Panc1 (cell line): ENCODE measurements around the gene TIMM22. TPM values are rescaled to one million over a fixed set of nuclear protein-coding genes. Genes with fewer than 3 reads are reported as not detected.
A peak's percentile ranks its signal among the peaks of the same experiment; 100 is the strongest.

ENCODE experiments used
- ATAC-seq: fragments of 200-7000 bp; cut with Tn5 transposase; 2 replicates; pipeline ENCODE4 v1.9.1; 2020; ENCODE audit warnings: mild to moderate bottlenecking, moderate library complexity
- BruUV-seq: library from RNA; stranded (reverse); fragments of 400-500 nt; replicated peaks from 2 replicates; lab custom pipeline; 2021; lab: Mats Ljungman, UMichigan
- CTCF ChIA-PET: fragments of 300-600 bp; sonication (Branson Sonifier 250); formaldehyde crosslinking; loops from one replicate; lab custom pipeline; 2022; ENCODE audit warnings: antibody characterized with exemption; lab: Charles Lee
- POLR2A ChIA-PET: fragments of 300-600 bp; sonication (Branson Sonifier 250); formaldehyde crosslinking; loops from one replicate; lab custom pipeline; 2022; ENCODE audit warnings: antibody characterized with exemption; lab: Charles Lee
- DNase-seq: peaks from one replicate; pipeline ENCODE4 v3.0.0-alpha.2; 2010; ENCODE audit warnings: low read depth, low spot score
- H3K27ac ChIP-seq: 2 replicates; pipeline ENCODE4 v1.5.1; 2011; ENCODE audit warnings: mild to moderate bottlenecking, low read length, inconsistent platforms
- H3K27me3 ChIP-seq: fragments of 200-500 bp; sonication (Bioruptor generic); 2 replicates; pipeline ENCODE4 v1.6.0; 2014; ENCODE audit warnings: low read length, inconsistent platforms; ENCODE audit not compliant: control insufficient read depth, insufficient read depth
- H3K36me3 ChIP-seq: fragments of 200-500 bp; sonication (Bioruptor generic); 2 replicates; pipeline ENCODE4 v1.5.1; 2014; ENCODE audit warnings: inconsistent platforms, mild to moderate bottlenecking, low read length, moderate library complexity; ENCODE audit not compliant: control insufficient read depth, insufficient read depth
- H3K4me1 ChIP-seq: 2 replicates; pipeline ENCODE4 v1.5.1; 2011; ENCODE audit warnings: inconsistent platforms, mild to moderate bottlenecking, low read length, moderate library complexity; ENCODE audit not compliant: control insufficient read depth, insufficient read depth
- H3K4me3 ChIP-seq, 2 experiments: 2 replicates each; pipeline ENCODE4 v1.5.1; 2011 to 2012; ENCODE audit warnings: low read depth in 2 of 2, low read length in 2 of 2, mild to moderate bottlenecking in 2 of 2, inconsistent platforms in 1 of 2, moderate library complexity in 1 of 2
- H3K9me3 ChIP-seq: fragments of 200-500 bp; sonication (Bioruptor generic); 2 replicates; pipeline ENCODE4 v1.5.1; 2014; ENCODE audit warnings: low read depth, mild to moderate bottlenecking, inconsistent platforms, low read length, moderate library complexity; ENCODE audit not compliant: control insufficient read depth, insufficient read depth
- CTCF ChIP-seq: fragments of 450-650 bp; IDR thresholded peaks from 2 replicates; pipeline ENCODE4 v1.5.1; 2017; ENCODE audit warnings: mild to moderate bottlenecking
- POLR2AphosphoS5 ChIP-seq: IDR thresholded peaks from 2 replicates; pipeline ENCODE4 v1.6.1; 2012; ENCODE audit warnings: mild to moderate bottlenecking, low read depth, low read length, moderate library complexity
- REST ChIP-seq, 2 experiments: IDR thresholded peaks; 2 replicates each; pipeline ENCODE4 v1.6.1; 2011 to 2012; ENCODE audit warnings: low read depth in 2 of 2, control low read depth in 1 of 2, low read length in 1 of 2, mild to moderate bottlenecking in 1 of 2, moderate library complexity in 1 of 2; ENCODE audit not compliant: insufficient read depth in 1 of 2
- SIN3A ChIP-seq: IDR thresholded peaks from 2 replicates; pipeline ENCODE4 v1.6.1; 2012; ENCODE audit warnings: low read depth, mild to moderate bottlenecking, low read length, moderate library complexity, borderline replicate concordance; ENCODE audit not compliant: insufficient read depth
- TCF7L2 ChIP-seq: IDR thresholded peaks from 2 replicates; pipeline ENCODE4 v1.6.1; 2011; ENCODE audit warnings: mild to moderate bottlenecking, low read depth, low read length, inconsistent platforms
- in situ Hi-C: cut with HindIII; loops from 2 replicates; pipeline ENCODE4 v1.10.0; 2016; ENCODE audit warnings: low sequenced_read_pairs, low pct_unique_long_range_greater_than_20kb
- intact Hi-C: fragments of 100-400 bp; cut with micrococcal nuclease; formaldehyde crosslinking; loops from one replicate; pipeline ENCODE4 v1.10.0; 2022; ENCODE audit not compliant: unreplicated experiment
- total RNA-seq: library from RNA; stranded (reverse); gene quantifications from one replicate; pipeline ENCODE4 v1.2.1, GENCODE V29; 2021; ENCODE audit not compliant: unreplicated experiment

The TIMM22 gene
- total RNA-seq, 1 experiment from 2014 or later: 10.2 TPM

- ChIA-PET CTCF (no interaction called here), POLR2A (interaction anchor here (0.7 kb wide), 1 partner anchor 283 kb away, joined by 6 read pairs; no protein-coding TSS in a partner anchor)
- ATAC-seq (no peak), DNase-seq (no peak)
- Histone ChIP-seq H3K9me3 (no peaks in the 10 kb centered on the region), H3K27ac (no peak overlapping the region), H3K27me3 (no peaks in the 10 kb centered on the region), H3K36me3 (no peaks in the 10 kb centered on the region), H3K4me1 (no peaks in the 10 kb centered on the region; the same call in 1 of the 2 replicates), H3K4me3 (no peak overlapping the region)
- intact Hi-C loops: no loop called here
- in situ Hi-C loops: no loop called here
- BruUV-seq: no TSS peak
- TF ChIP-seq REST (IDR thresholded peaks at IDR 0.05; ENCODE audit: insufficient read depth in 1 of 2, low read depth in 2 of 2, low read length in 1 of 2): no peak
- no peak for TF ChIP-seq POLR2AphosphoS5
- no peak for TF ChIP-seq CTCF
- no peak for TF ChIP-seq TCF7L2
- no peak for TF ChIP-seq SIN3A
These were observed 27.1 kb downstream of the TIMM22 start for GRCh38 chr17:1024076-1024475.

GRCh38 chr17:1025733-1026598 lies 29.0 kb downstream of the TIMM22 start:
- intact Hi-C loops: no loop called here
- DNase-seq (no peak), ATAC-seq (no peak)
- no peak for TF ChIP-seq CTCF
- no peak for TF ChIP-seq SIN3A
- TF ChIP-seq REST (IDR thresholded peaks at IDR 0.05; ENCODE audit: insufficient read depth in 1 of 2, low read depth in 2 of 2, low read length in 1 of 2): no peak
- no peak for TF ChIP-seq TCF7L2
- TF ChIP-seq POLR2AphosphoS5: no peak
- ChIA-PET POLR2A (no interaction called here), CTCF (no interaction called here)
- BruUV-seq: TSS peak; percentile 61
- H3K4me3 ChIP-seq: no peak overlapping the region
- H3K36me3 ChIP-seq: no peaks in the 10 kb centered on the region
- no peaks in the 10 kb centered on the region for H3K4me1 ChIP-seq
- H3K9me3 ChIP-seq: no peaks in the 10 kb centered on the region
- no peak overlapping the region for H3K27ac ChIP-seq
- H3K27me3 ChIP-seq: no peaks in the 10 kb centered on the region
- in situ Hi-C loops: no loop called here
